Testis (tissue), 2 donors: ENCODE data around the gene ADH1C.

Experiments
- POLR2A ChIP-seq: fragments of 450-650 bp; IDR thresholded peaks from one replicate; pipeline ENCODE4 v1.6.1; 2017; ENCODE audit warnings: antibody characterized with exemption, mild to moderate bottlenecking, moderate library complexity
- TF ChIP-seq, protein P1 (sequence below), 3 experiments: fragments of 450-650 bp in 2 of 3; fragments of 200-600 bp in 1 of 3; sonication (generic) in 1 of 3; IDR thresholded peaks; one replicate each; pipeline ENCODE4 v1.5.1; 2016 to 2019; ENCODE audit warnings: antibody characterized with exemption in 3 of 3, mild to moderate bottlenecking in 2 of 3, moderate library complexity in 1 of 3

DNA sequence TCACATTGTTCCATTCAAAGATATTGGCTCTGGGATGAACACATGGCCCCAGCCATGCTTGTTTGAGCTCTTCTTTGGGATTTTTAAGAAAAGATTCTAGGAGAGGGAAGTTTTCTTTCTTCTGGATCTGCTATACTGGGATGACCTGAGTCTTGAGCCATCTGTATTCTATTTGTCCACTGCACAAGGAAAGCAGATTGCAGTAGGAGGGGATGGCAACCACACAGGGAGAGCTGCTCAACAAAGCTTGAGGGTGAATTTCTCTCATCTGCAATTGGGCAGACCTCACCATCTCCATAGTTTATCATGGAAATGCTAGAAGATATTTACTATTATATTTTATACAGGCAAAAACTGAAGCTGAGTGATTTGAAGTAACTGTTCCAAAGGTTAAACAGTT is 48.3 kb upstream of the ADH1C start:
- no peak for TF ChIP-seq POLR2A
- TF ChIP-seq, protein P1, sequence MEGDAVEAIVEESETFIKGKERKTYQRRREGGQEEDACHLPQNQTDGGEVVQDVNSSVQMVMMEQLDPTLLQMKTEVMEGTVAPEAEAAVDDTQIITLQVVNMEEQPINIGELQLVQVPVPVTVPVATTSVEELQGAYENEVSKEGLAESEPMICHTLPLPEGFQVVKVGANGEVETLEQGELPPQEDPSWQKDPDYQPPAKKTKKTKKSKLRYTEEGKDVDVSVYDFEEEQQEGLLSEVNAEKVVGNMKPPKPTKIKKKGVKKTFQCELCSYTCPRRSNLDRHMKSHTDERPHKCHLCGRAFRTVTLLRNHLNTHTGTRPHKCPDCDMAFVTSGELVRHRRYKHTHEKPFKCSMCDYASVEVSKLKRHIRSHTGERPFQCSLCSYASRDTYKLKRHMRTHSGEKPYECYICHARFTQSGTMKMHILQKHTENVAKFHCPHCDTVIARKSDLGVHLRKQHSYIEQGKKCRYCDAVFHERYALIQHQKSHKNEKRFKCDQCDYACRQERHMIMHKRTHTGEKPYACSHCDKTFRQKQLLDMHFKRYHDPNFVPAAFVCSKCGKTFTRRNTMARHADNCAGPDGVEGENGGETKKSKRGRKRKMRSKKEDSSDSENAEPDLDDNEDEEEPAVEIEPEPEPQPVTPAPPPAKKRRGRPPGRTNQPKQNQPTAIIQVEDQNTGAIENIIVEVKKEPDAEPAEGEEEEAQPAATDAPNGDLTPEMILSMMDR (IDR thresholded peaks at IDR 0.05) = no peak
